Measurements from ENCODE around the gene SMC1A. TPM values are rescaled to one million over a fixed set of nuclear protein-coding genes. Genes with fewer than 3 reads are reported as not detected.
"Not testable (repeated sequence)": the region's sequence is repeated elsewhere in the genome, so short reads cannot be mapped to it uniquely, and the experiment has no call there.

Gene SMC1A
- total RNA-seq, result 35.9 TPM
- long read RNA-seq, full-length matches to known transcripts, result 11 of 31 reads
- long read RNA-seq, partial matches to known transcripts, result 15 of 31 reads
- long read RNA-seq, other reads (novel, unspliced or antisense), result 5 of 31 reads

DNA sequence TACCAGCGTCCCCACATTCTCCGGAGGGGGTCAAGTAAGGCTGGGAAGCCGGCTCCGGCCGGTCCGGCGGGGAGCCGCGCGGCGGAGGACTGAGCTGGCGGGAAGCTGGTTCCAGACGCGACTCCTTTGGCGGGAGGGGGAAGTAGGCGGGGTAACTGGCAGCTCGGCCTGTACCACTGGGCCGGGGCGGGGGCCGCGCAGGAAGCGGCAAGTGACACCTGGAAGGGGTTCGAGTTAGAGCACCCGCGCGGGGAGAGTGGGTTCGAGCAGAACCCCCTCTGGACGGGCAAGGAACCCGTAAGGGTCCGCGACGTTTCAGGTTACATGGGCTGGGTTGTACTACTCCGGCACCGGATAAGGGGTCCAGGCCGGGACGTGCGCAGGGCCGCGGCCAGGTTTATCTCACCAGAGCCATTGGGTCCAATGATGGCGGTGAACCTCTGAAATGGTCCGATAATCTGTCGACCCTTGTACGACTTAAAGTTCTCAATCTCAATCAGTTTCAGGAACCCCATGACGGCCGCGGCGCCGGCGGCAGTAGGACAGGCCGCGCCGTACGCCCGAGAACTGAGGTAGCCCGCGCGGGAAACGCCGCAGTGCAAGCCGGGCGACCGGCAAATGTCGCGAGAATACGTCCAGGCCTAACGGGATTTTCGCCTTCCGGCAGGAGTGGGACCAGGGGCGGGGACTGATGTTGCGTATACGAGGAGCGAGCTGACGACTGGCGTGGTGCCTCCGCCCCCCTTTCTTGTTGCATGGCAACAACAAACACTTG is at the start of gene SMC1A:
TSS of gene SMC1A (minus strand) at position 569 of the 775 bp plus-strand sequence. CDS start at position 515, 54 bp downstream.
- Histone ChIP-seq H3K4me3 (peak within 1 kb of the TSS; percentile 76), H3K36me3 (no peaks in the 10 kb centered on the region), H3K27me3 (ENCODE audit: low read depth) (no peaks in the 10 kb centered on the region), H3K4me1 (peaks cover 24% of the 10 kb centered on the region), H3K9me3 (replicated peaks) (no peaks in the 10 kb centered on the region), H3K27ac (replicated peaks) (peak within 1 kb of the TSS; percentile 93)
- peak; percentile 94 for DNase-seq
- no peak for TF ChIP-seq CTCF (IDR thresholded peaks at IDR 0.05; ENCODE audit: borderline replicate concordance)
- intact Hi-C loops (cut with micrococcal nuclease), result no loop called here

GRCh38 chrX:53471346-53471745 is 48.9 kb upstream of the SMC1A start:
- no peak for DNase-seq
- no peak overlapping the region for H3K27ac ChIP-seq (replicated peaks)
- TF ChIP-seq CTCF (IDR thresholded peaks at IDR 0.05; ENCODE audit: borderline replicate concordance), result no peak
- no peaks in the 10 kb centered on the region for H3K4me1 ChIP-seq
- intact Hi-C loops (cut with micrococcal nuclease), result no loop called here
- no peaks in the 10 kb centered on the region for H3K27me3 ChIP-seq (ENCODE audit: low read depth)
- H3K9me3 ChIP-seq (replicated peaks), result no peaks in the 10 kb centered on the region
- H3K4me3 ChIP-seq, result no peak overlapping the region
- no peaks in the 10 kb centered on the region for H3K36me3 ChIP-seq

GRCh38 chrX:53468659-53469058 is 46.2 kb upstream of the SMC1A start:
- H3K27me3 ChIP-seq (ENCODE audit: low read depth); DNase-seq; H3K27ac ChIP-seq (replicated peaks); H3K9me3 ChIP-seq (replicated peaks); intact Hi-C loops (cut with micrococcal nuclease); H3K4me1 ChIP-seq; H3K4me3 ChIP-seq; H3K36me3 ChIP-seq: not testable (repeated sequence)

GRCh38 chrX:53458082-53458481 is 35.6 kb upstream of the SMC1A start:
- Histone ChIP-seq H3K4me1 (no peaks in the 10 kb centered on the region), H3K9me3 (replicated peaks) (no peaks in the 10 kb centered on the region), H3K4me3 (no peak overlapping the region), H3K27me3 (ENCODE audit: low read depth) (no peaks in the 10 kb centered on the region), H3K27ac (replicated peaks) (no peak overlapping the region), H3K36me3 (no peaks in the 10 kb centered on the region)
- intact Hi-C loops (cut with micrococcal nuclease), result no loop called here
- no peak for DNase-seq
- TF ChIP-seq CTCF (IDR thresholded peaks at IDR 0.05; ENCODE audit: borderline replicate concordance), result no peak

- Histone ChIP-seq H3K4me3 (no peak overlapping the region), H3K9me3 (replicated peaks) (no peaks in the 10 kb centered on the region), H3K4me1 (no peaks in the 10 kb centered on the region), H3K27ac (replicated peaks) (no peak overlapping the region), H3K36me3 (no peaks in the 10 kb centered on the region), H3K27me3 (ENCODE audit: low read depth) (no peaks in the 10 kb centered on the region)
- intact Hi-C loops (cut with micrococcal nuclease), result no loop called here
- DNase-seq, result no peak
- TF ChIP-seq CTCF (IDR thresholded peaks at IDR 0.05; ENCODE audit: borderline replicate concordance), result no peak
These were observed 33.8 kb upstream of the SMC1A start for GRCh38 chrX:53456254-53456653.

DNA sequence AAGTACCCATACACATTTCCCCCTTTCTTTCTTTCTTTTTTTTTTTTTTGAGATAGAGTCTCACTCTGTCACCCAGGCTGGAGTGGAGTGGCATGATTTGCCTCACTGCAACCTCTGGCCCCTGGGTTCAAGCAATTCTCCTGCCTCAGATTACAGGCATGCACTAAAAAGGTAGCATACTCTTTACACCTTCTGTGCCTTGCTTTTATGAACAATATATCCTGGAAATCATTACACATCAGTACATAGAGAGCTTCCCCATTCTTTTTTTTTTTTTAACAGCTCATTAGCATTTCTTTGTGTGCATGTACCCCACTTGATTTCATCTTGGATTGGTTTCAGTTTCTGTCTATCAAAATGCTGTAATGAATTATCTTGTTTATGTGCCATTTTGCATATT is 30.4 kb upstream of the SMC1A start:
- Histone ChIP-seq H3K27ac (replicated peaks) (no peak overlapping the region), H3K27me3 (ENCODE audit: low read depth) (no peaks in the 10 kb centered on the region), H3K9me3 (replicated peaks) (no peaks in the 10 kb centered on the region), H3K4me1 (no peaks in the 10 kb centered on the region), H3K36me3 (no peaks in the 10 kb centered on the region), H3K4me3 (no peak overlapping the region)
- no peak for TF ChIP-seq CTCF (IDR thresholded peaks at IDR 0.05; ENCODE audit: borderline replicate concordance)
- no peak for DNase-seq
- intact Hi-C loops (cut with micrococcal nuclease), result no loop called here

Data from left ventricle myocardium inferior (tissue), 1 donor.